ENCODE results near the gene MAGI2.

- TF ChIP-seq CTCF (IDR thresholded peaks at IDR 0.05) (no peak), EP300 (IDR thresholded peaks at IDR 0.05) (no peak)
Observed at GRCh38 chr7:78675511-78675910, 778.0 kb downstream of the MAGI2 start.

Data from ovary (tissue), 3 donors.